Embryonic facial prominence (tissue), 1 donor: ENCODE measurements around the gene IL11RA.
A peak's percentile ranks its signal among the peaks of the same experiment; 100 is the strongest.

Experiments used
- DNase-seq: peaks from one replicate; pipeline ENCODE4 v3.0.0-alpha.2; 2016; ENCODE audit errors: extremely low spot score

Gene IL11RA

DNA sequence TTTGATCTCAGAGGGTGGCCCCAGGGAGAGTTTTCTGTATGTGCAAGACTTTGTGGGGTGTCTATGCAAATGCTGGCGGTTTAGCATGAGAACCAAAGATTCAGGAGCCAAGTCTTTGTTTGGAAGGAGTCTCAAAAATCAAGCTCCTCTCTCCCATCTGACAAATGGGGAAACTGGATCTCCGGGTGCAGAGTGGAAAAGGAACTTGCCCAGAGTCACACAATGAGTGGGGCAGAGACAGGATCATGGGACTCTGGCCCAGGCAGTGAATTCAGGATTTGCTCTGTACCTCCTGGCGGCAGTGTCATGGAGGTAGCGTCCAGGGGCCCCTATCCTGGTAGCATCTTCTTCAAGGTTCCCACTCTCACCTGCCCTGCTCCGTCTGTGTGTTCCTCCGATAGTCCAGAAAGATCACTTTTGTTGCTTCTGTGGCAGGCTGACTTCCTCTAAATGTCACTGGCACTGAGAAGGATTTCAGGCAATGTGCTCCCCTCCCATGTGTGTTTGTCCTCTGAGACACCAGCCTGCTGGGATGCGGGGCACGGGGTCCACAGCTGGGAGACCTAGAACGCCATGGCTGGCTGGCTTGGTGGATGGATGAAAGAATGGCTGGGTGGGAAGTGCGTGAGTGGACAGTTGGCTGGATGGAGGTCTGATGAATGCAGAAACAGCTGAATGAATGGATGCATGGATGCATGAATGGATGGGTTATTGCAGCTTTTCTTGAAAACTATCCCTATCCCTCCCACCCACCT lies 35.5 kb downstream of the IL11RA start:
- no peak for DNase-seq

GRCh38 chr9:34688329-34689115 lies 36.5 kb downstream of the IL11RA start:
- no peak for DNase-seq

GRCh38 chr9:34689116-34689470 lies 37.1 kb downstream of the IL11RA start:
- DNase-seq: no peak

DNA sequence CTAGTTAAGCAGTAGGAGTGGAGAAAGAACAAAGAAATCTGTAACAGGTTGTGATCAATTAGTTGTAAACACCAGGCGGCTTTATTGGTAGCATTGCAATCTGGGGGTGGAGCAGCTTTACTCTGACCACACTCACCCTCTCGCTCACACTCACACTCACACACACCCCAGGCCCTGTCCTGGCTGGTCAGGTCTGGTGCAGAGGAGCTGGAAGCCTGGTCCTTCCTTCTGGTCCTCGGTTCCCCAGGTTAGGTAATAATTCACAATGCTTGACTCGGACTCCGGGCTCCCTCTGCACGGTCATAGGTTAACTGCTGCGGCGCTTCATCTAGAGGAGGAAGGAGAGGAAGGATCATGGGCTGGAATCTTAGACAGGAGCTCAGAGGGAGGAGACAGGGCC lies 37.5 kb downstream of the IL11RA start:
- DNase-seq: no peak

GRCh38 chr9:34690983-34691935 lies 39.3 kb downstream of the IL11RA start, which contains the start of gene CCL19:
Gene CCL19, minus strand, starts transcription at chr9:34691276. Its CDS starts 137 bp downstream, at chr9:34691139.
- DNase-seq: no peak

DNA sequence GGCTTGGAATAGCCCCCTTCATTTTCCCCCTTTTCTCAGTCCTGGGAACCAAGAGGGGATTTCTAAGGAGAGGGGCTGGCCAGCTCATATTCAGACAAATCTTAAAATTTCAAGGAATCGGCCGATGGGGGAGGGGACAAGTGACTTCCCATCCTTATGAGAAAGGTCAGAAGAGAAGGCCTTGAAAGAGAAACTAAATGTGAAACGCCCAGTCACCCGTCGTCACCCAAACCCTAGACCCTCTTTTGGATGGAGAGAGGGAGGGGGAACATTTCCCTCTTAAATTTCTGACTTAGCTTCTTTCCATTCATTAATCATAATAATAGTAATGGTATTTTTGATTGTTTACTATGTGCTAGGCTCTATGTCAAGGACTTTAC lies 39.9 kb downstream of the IL11RA start:
- DNase-seq: no peak

DNA sequence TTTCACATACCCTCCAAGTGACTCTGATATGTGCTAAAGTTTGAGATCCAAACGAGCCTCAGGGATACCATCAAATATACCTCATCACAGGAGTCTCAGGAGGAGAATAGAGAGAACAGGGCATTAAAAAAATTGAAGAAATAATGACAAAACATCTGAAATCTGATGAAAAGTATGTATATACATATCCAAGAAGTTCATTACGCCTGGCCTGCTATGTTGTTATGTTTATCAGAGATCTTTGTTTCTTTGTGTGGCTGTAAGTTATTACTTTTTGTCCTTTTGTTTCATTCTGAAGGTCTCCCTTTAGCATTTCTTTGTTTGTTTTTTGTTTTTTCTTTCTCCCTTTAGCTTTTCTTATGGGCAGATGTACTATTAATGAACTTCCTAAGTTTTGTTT lies 41.6 kb downstream of the IL11RA start:
- no peak for DNase-seq

GRCh38 chr9:34694811-34695210 lies 42.8 kb downstream of the IL11RA start:
- DNase-seq: no peak

DNA sequence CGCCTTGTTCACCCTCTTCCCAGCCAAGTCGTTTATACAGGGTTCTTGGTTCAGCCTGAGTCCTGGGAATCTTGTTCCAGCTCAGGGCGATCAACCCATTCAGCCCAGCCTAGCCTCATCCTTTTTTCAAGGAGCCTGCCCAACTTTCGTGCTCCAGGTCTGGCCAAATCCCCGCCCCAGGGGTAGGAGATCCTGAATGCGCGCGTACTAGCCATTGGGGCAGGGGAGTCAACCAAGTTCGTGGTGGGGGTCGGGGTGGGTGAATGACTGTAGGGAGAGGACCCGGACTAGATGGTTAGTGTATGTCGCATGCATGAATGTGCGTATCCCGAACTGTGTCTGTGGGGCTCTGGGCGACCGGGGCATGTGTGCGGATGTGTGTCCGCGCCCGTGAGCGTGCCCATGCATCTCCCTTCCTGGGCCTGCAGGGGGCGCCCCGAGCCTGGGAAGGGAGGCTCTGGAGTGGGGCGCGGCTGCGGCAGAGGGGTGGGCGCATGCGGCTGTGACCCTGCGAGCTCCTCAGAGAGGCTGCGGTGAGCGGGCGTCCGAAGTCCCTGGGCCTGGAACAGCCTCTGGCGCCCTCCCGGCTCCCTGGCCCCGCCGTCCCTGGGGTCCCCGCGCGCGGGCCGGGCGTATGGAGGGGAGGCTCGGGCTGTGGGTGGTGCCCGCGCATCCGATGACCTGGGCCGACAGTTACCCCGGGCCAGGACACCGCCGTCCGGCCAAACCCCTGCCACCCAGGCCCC lies 49.2 kb downstream of the IL11RA start:
- DNase-seq: no peak

DNA sequence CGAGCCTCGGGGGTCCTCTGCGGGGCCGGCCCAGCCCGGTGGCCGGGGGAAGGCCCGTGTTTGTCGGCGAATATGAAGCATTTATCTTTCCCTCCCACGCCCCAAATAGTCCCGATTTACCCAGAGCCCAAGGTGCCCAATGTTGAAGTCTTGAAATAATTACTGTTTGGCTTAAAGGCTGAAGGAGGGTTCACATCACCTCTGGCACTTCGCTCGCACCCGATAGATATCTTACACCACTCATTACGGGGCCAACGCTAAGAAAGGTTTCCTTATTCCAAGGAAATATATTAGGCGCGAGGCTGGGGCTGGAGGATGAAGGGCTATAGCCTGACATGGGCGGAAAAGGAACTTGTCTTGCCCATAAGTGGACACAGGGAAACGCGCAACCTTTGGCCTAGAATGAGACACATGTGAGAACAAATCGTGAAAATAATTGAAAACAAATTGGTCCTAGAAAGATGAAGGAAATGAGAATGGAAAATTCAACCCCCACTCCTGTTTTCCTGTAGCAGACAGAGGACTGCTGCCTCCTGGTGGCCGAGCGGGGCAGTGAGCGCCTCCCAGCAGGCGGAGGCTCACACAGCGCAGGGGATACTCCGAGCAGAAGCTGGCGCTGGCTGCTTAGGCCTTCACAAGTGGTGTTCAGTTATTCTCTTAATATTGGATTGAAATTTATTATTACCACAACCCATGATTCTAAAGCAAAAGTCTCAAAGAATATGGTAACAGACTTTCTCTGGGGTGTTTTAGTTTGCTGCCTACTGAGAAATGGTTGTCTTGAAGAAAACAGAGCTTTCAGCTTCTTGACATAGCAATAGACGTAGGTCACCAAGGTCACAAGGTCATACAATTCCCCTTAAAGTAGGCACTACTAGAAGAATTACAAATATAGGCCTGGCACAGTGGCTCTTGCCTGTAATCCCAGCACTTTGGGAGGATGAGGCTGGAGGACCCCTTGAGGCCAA lies 50.1 kb downstream of the IL11RA start:
- peak; percentile 44 for DNase-seq

DNA sequence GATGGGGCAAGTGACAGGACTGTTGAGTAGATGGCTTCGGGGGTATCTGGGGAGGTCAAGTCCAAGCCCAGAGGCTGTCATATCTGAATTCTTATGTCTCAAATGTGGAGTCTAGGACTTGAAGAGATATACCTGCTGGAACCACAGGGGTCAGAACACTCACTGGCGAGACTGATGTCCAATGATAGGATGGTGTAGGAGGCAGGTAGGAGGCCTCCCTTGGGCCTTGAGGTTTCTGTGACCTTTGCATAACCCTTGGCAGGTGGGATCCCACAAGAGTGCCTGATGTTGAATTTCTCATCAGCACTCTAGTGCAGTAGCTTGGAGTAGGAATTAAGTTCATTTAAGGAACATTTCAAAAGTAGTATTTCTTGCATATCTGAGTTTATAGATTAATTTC lies 55.1 kb downstream of the IL11RA start:
- no peak for DNase-seq

DNA sequence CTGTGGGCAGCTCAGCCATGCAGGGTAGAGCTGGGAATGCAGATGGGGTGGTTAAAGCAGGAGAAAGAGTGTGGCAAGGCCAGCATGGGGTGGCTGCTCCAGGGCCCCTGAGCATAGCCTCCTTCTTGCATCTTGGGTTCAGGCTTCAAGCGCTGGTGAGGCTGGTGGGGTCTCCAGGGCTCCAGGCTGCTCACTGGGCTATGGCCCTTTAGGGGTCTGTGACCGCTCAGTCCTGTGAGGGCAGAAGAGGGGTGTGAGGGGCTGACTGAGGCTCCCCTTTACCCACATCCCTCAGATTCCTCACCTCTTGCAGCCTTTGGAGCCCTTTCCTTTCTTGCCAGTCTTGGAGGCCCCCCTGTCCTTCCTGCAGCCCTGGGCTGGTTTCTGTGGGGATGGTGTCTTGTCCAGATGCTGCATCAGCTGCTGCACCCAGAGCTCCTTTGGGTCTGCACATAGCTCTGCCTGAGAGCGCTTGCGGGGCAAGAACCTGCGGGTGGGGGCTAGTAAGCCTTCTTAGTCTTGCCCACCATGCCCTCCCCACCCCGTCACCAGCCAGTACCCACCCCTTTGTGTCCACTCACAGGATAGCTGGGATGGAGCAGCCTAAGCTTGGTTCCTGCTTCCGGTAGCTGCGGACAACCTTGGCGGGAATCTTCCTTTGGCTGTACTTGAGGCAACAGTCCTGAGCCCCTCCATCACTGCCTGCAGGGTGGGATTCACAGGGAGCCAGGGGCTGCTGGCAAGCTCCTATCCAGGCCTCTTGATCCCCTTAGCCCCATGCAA lies 57.4 kb downstream of the IL11RA start:
- DNase-seq: no peak

DNA sequence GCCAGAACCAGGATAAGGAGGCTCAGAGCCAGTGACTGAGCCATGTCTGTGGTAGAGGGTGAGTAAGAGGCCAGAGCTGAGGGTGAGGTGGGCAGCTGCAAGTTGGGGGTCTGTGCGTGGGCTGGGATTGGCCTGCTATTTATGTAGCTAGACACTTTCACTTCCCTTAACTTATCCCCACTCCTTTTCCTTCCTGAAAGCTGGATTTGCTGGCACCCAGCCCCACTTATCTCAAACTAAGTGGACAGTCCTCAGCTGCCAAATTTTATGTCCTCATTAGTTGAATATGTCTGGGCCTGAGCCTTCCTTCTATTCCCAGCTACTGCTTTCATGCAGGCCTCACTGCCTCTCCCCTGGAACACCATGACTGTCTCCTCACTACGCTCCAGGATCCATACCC lies 58.0 kb downstream of the IL11RA start, which contains the start of gene CCL21:
CCL21 (minus strand) TSS at position 114 of the 400 bp plus-strand sequence; CDS start at position 44, 70 bp downstream.
- DNase-seq: no peak
